GM13977 (cell line): Measurements from ENCODE around the gene SV2C.

ENCODE experiments used
- DNase-seq: peaks from one replicate; pipeline ENCODE4 v3.0.0; 2012; ENCODE audit warnings: low spot score
- CTCF ChIP-seq: IDR thresholded peaks from 2 replicates; pipeline ENCODE4 v1.5.1; 2012; ENCODE audit warnings: mild to moderate bottlenecking, control low read depth; ENCODE audit not compliant: insufficient read depth; ENCODE audit errors: extremely low read depth, missing control alignments
- in situ Hi-C: fragments of 300-500 bp; cut with MboI; formaldehyde crosslinking; loops from one replicate; pipeline ENCODE4 v1.12.0; 2022; ENCODE audit warnings: low sequenced_read_pairs, low pct_unique_long_range_greater_than_20kb, mixed read lengths, inconsistent platforms; ENCODE audit not compliant: unreplicated experiment

Gene SV2C

DNA sequence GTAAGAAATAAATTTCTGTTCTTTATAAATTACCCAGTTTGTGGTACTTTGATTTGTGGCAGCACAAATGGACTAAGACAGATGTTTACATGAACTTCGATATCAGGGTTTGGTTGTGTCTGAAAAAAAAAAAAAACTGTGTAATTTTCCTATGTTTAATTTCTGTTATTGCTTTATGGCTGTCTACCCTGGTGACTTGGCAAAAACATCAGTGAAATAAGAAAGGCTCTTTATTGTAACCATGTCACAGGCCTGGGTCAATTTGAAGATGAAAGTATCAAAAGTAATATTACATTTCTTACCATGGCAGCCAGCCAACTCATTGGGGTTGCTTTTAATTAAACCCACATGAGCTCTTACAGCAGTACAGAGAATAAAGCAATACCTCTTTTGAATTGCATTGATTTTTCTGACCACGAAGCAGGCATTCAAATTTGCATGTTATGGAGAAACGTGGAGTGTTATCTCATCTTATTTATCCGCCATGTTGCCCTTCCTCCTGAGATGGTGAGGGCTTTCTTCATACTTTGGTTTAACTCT, 20.6 kb upstream of the SV2C start:
- no peak for TF ChIP-seq CTCF
- in situ Hi-C loops = no loop called here
- no peak for DNase-seq

- no peak for TF ChIP-seq CTCF
- no peak for DNase-seq
- in situ Hi-C loops = no loop called here
Measured at GRCh38 chr5:76065258-76065657, 17.9 kb upstream of the SV2C start.

DNA sequence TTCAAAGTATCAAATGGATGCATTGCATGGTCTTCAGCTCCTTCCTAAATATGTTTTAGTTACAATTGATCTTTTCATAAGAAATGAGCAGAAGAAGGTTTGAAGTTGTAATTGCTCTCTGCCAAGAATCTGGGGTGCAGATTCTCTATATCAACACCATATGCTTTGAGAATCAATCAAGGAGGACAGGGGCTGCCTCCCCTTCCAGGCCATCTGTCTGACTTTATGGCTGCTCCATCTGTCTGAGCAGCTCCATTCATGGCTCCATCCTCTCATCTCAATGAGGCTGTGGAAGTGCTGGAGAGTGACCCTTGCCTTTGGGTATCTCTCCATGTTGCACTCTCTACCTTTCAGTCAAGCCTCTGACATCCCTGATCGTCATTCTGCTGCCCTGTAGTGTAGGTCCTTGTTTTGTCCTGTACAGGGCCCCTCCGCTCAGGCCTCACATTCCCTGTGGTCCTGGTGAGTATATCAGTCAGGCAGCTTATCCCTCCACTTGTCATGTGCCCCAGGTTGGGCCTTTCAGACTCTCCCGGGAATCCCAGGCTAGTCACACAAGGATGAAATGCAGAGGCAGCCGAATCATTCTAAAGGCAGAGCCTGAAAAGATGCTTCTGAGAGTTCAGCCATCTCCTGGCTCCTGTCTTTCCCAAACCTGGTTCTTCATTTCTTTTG, 14.0 kb upstream of the SV2C start:
- in situ Hi-C loops = no loop called here

DNA sequence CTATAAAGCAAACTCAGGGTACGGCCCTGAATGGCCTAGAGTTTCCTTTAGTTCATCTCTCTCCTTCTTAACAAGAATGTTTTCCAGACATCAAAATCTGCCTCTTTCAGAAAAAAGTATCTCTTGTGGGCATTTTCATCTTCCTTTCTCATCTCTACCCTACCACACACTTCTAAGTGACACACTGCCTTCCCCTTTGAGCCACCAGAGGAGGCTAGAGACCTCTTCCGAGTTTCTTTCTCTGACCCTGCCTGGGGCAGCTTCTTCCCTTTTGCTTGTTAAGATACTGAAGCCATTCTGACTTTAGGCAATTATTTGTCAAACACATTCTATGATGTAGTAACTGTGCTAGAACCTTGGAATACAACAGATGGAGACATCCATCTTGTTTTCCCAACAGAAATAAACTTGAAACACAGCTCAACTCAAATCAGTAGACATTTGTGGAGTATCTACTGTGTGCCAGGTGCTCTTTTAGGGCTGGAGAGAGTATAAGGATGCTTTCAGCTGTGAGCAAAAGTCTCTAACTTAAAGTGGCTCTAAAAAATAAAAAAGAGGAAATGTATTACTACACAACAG, 8.6 kb upstream of the SV2C start:
- TF ChIP-seq CTCF = peak; percentile 52
- peak; percentile 65 for DNase-seq

More for the DNA sequence above, 14.0 kb upstream of the SV2C start:
- TF ChIP-seq CTCF = no peak
- no peak for DNase-seq

GRCh38 chr5:76081811-76082771, 1.1 kb upstream of the SV2C start:
- no peak for TF ChIP-seq CTCF
- in situ Hi-C loops = no loop called here
- peak; percentile 23 for DNase-seq

More for the DNA sequence above, 8.6 kb upstream of the SV2C start:
- in situ Hi-C loops = no loop called here
